ENCODE results near the gene INTS14.

- TF ChIP-seq, protein P1, sequence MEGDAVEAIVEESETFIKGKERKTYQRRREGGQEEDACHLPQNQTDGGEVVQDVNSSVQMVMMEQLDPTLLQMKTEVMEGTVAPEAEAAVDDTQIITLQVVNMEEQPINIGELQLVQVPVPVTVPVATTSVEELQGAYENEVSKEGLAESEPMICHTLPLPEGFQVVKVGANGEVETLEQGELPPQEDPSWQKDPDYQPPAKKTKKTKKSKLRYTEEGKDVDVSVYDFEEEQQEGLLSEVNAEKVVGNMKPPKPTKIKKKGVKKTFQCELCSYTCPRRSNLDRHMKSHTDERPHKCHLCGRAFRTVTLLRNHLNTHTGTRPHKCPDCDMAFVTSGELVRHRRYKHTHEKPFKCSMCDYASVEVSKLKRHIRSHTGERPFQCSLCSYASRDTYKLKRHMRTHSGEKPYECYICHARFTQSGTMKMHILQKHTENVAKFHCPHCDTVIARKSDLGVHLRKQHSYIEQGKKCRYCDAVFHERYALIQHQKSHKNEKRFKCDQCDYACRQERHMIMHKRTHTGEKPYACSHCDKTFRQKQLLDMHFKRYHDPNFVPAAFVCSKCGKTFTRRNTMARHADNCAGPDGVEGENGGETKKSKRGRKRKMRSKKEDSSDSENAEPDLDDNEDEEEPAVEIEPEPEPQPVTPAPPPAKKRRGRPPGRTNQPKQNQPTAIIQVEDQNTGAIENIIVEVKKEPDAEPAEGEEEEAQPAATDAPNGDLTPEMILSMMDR (IDR thresholded peaks at IDR 0.05), result no peak
- TF ChIP-seq POLR2A (IDR thresholded peaks at IDR 0.05), result no peak
Observed at GRCh38 chr15:65626856-65627255, 15.9 kb upstream of the INTS14 start.

Data from heart left ventricle (tissue), 13 donors.